ENCODE results near the gene CASR. TPM values are rescaled to one million over a fixed set of nuclear protein-coding genes. Genes with fewer than 3 reads are reported as not detected.

The CASR gene
- total RNA-seq, 1 donor from 2014 or later = 0.06 TPM

DNA sequence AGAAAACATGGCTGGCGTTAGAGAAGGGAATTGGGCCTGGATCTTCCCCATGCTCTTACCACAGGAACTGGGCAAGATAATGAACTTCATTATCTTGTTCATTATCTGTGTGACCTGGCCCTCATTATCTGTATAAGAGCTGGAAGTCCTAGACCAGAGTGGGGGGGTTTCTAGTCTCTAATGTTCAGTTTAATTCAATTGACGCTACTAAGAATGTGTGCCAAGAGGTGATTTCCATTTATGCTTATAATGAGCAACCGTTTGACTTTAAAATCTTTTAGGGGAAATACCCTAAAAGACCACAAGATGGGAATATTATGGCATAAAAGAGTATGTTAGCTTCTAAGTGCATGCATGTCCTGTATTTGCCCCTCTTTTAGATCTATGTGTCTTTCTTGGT is 82.5 kb downstream of the CASR start:
- TF ChIP-seq, protein P1, sequence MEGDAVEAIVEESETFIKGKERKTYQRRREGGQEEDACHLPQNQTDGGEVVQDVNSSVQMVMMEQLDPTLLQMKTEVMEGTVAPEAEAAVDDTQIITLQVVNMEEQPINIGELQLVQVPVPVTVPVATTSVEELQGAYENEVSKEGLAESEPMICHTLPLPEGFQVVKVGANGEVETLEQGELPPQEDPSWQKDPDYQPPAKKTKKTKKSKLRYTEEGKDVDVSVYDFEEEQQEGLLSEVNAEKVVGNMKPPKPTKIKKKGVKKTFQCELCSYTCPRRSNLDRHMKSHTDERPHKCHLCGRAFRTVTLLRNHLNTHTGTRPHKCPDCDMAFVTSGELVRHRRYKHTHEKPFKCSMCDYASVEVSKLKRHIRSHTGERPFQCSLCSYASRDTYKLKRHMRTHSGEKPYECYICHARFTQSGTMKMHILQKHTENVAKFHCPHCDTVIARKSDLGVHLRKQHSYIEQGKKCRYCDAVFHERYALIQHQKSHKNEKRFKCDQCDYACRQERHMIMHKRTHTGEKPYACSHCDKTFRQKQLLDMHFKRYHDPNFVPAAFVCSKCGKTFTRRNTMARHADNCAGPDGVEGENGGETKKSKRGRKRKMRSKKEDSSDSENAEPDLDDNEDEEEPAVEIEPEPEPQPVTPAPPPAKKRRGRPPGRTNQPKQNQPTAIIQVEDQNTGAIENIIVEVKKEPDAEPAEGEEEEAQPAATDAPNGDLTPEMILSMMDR (conservative IDR thresholded peaks at IDR 0.05; ENCODE audit: low read depth, low read length) = peak; percentile 11
- no peak overlapping the region for H3K4me3 ChIP-seq (ENCODE audit: low read depth, low read length)
- DNase-seq (ENCODE audit: low read depth) = no peak

DNA sequence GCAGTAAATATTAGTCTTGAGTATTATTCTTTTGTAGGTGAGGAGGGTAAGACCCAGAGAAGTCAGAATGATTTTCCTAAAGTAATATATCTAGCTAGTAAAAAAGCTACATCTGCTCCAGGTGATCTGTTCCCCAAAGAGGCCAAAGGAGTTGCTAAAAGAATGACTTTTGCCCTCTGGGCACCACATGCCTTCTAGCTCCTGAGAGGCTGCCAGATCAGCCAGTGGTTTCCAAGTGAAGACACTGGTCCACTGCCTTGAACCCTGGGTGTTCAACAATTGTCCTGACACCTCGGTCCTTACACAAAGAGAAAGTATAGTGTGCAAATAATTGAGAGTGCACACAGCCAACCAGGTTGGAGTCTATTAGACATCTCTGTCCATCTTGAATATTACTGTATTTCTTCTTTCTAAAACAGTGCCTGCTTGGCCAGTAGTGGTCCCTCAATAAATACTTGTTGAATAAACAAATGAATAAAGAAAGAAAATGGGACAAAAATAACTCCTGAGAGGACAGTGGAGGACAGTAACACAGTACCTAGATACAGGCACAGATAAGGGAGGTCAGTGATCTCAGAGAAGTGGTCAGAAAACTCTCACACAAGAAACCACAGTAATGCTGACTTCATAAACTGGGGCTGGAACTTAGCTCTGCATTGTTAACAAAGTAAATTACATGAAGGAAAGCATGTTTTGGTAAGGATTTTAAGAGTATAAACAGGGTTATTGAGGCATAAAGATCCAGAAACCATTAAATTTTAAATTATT is 85.0 kb downstream of the CASR start:
- TF ChIP-seq, protein P1 (conservative IDR thresholded peaks at IDR 0.05; ENCODE audit: low read depth, low read length) = no peak
- H3K4me3 ChIP-seq (ENCODE audit: low read depth, low read length) = no peak overlapping the region
- no peak for DNase-seq (ENCODE audit: low read depth)

DNA sequence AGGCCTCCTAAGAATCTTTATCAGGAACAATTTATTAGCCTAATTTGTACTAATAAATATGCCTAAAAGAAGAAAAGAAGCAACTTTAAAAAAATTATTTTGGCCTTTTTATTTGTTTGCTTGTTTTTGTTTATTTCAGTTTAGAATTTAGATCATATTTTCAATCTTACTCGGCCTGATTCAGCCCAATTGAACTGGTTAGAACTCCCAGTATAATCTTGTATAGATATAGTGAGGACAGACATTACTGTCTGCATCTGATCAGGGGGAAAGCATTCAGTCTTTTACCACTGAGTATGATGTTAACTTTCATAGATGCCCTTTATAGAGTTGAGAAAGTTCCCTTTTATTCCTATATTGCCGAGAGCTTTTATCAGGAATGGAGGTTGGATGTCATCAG is 85.6 kb downstream of the CASR start:
- no peak for DNase-seq (ENCODE audit: low read depth)
- TF ChIP-seq, protein P1 (conservative IDR thresholded peaks at IDR 0.05; ENCODE audit: low read depth, low read length) = no peak
- no peak overlapping the region for H3K4me3 ChIP-seq (ENCODE audit: low read depth, low read length)

DNA sequence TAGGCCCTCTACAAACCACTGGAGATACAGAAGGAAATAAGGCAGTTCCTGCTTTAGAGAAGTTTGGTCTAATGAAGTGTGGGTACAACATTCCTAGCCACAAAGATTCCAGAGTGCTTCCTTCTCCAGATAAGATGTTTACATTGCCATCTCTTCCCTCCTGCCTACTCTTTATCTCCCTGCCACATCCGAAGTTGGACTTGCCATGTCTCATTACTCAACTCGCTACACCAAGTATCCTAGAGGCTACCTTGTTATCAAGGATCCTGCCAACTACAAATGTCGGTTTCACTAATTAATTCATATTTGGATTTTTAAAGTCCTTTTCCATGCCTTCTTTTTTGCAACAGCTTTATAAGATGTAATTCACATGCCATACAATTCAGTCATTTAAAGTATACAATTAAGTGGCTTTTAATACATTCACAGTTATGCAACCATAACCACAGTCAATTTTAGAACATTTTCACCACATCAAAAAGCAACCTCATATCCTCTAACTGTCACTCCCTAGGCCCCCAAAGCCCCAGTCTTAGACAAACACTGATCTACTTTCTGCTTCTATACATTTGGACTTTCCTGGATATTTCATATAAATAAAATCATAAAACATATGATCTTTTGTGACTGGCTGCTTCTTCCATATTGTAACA is 87.9 kb downstream of the CASR start:
- TF ChIP-seq, protein P1 (conservative IDR thresholded peaks at IDR 0.05; ENCODE audit: low read depth, low read length) = no peak
- H3K4me3 ChIP-seq (ENCODE audit: low read depth, low read length) = no peak overlapping the region
- DNase-seq (ENCODE audit: low read depth) = no peak

DNA sequence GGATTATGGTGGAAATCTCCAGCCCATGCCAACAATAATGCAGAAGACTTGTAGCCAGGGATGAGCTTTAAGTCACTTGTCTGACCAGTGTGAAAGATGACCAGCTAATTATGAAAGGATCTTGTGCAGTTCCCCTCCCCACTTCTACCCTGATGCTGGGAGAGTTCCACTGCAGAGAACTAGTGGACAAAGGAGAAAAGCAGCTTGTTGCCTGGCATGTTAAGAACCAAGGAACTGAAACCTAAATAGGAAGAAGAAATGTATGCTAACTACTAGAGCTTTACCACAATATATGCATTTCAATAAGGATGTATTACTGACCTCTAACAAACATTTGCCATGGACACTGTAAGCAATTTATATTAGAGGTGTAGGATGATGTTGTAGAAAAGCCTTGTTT is 89.4 kb downstream of the CASR start:
- DNase-seq (ENCODE audit: low read depth) = no peak
- TF ChIP-seq, protein P1 (conservative IDR thresholded peaks at IDR 0.05; ENCODE audit: low read depth, low read length) = no peak
- no peak overlapping the region for H3K4me3 ChIP-seq (ENCODE audit: low read depth, low read length)

DNA sequence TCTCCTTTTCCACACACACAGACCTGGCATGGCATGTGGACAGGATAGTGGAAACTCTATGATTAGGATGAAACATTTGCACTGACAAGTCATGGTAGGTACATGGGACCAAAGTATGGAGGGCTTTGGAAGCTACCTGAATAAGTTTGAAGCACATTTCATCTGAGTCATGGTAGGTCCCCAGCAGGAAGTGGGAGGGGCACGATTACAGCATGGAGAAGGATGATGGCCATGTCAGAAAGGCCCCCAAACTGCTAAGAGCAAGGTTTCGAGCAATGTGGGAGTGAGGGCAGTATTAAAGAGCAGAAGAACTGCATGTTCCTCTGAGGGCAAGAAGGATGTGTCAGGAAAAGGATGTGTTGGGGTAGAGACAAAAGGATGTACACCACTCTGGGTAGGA is 90.0 kb downstream of the CASR start:
- TF ChIP-seq, protein P1 (conservative IDR thresholded peaks at IDR 0.05; ENCODE audit: low read depth, low read length) = no peak

More for the DNA sequence above, 90.0 kb downstream of the CASR start:
- DNase-seq (ENCODE audit: low read depth) = no peak
- no peak overlapping the region for H3K4me3 ChIP-seq (ENCODE audit: low read depth, low read length)
